H9 (cell line): Measurements from ENCODE around the gene INSR. TPM values are rescaled to one million over a fixed set of nuclear protein-coding genes. Genes with fewer than 3 reads are reported as not detected.
"Not testable (repeated sequence)": the region's sequence is repeated elsewhere in the genome, so short reads cannot be mapped to it uniquely, and the experiment has no call there.

Experiments used
- DNase-seq: peaks from one replicate; pipeline ENCODE4 v3.0.0-alpha.2; 2017
- H2AFZ ChIP-seq: one replicate; pipeline ENCODE4 v1.6.1; 2013; ENCODE audit warnings: mild to moderate bottlenecking, low read length, control low read depth, moderate library complexity
- H2AK5ac ChIP-seq: 2 replicates; pipeline ENCODE4 v1.6.1; 2013; ENCODE audit warnings: low read length, control low read depth, mixed read lengths; ENCODE audit not compliant: insufficient read length
- H2BK120ac ChIP-seq: one replicate; pipeline ENCODE4 v1.6.1; 2013; ENCODE audit warnings: low read depth, mild to moderate bottlenecking, low read length, control low read depth, inconsistent platforms; ENCODE audit not compliant: poor library complexity, severe bottlenecking
- H2BK12ac ChIP-seq: 2 replicates; pipeline ENCODE4 v1.6.1; 2013; ENCODE audit warnings: low read length, control low read depth, mixed read lengths, low read depth; ENCODE audit not compliant: insufficient read length
- H2BK15ac ChIP-seq: 2 replicates; pipeline ENCODE4 v1.6.1; 2013; ENCODE audit warnings: low read depth, low read length, control low read depth
- H2BK20ac ChIP-seq: one replicate; pipeline ENCODE4 v1.6.1; 2013; ENCODE audit warnings: low read depth, mild to moderate bottlenecking, low read length, control low read depth, inconsistent platforms; ENCODE audit not compliant: poor library complexity, severe bottlenecking
- H2BK5ac ChIP-seq: 2 replicates; pipeline ENCODE4 v1.6.1; 2013; ENCODE audit warnings: low read length, control low read depth, mixed read lengths; ENCODE audit not compliant: insufficient read length
- H3K14ac ChIP-seq: 2 replicates; pipeline ENCODE4 v1.6.1; 2013; ENCODE audit warnings: low read length, control low read depth; ENCODE audit not compliant: insufficient read depth
- H3K18ac ChIP-seq: 2 replicates; pipeline ENCODE4 v1.6.1; 2013; ENCODE audit warnings: low read depth, mild to moderate bottlenecking, mixed read lengths, low read length, control low read depth; ENCODE audit not compliant: insufficient read length
- H3K23ac ChIP-seq: 2 replicates; pipeline ENCODE4 v1.6.1; 2013; ENCODE audit warnings: low read length, control low read depth, mixed read lengths, low read depth; ENCODE audit not compliant: insufficient read length
- H3K23me2 ChIP-seq: 2 replicates; pipeline ENCODE4 v1.6.1; 2013; ENCODE audit warnings: low read depth, mild to moderate bottlenecking, mixed read lengths, low read length, control low read depth; ENCODE audit not compliant: insufficient read length, poor library complexity, severe bottlenecking
- H3K27ac ChIP-seq: 2 replicates; pipeline ENCODE4 v1.5.1; 2013; ENCODE audit warnings: low read length, control low read depth, mixed read lengths, low read depth; ENCODE audit not compliant: insufficient read length
- H3K27me3 ChIP-seq: 2 replicates; pipeline ENCODE4 v1.6.1; 2013; ENCODE audit warnings: low read length, control low read depth, inconsistent platforms; ENCODE audit not compliant: insufficient read depth
- H3K4ac ChIP-seq: 2 replicates; pipeline ENCODE4 v1.6.1; 2013; ENCODE audit warnings: low read depth, mild to moderate bottlenecking, control low read depth, inconsistent platforms, low read length, moderate library complexity
- H3K4me1 ChIP-seq: 2 replicates; pipeline ENCODE4 v1.6.1; 2013; ENCODE audit warnings: low read length, control low read depth, inconsistent platforms; ENCODE audit not compliant: insufficient read depth
- H3K4me2 ChIP-seq: 2 replicates; pipeline ENCODE4 v1.6.1; 2013; ENCODE audit warnings: low read length, control low read depth, mixed read lengths; ENCODE audit not compliant: insufficient read length, insufficient read depth
- H3K56ac ChIP-seq: 2 replicates; pipeline ENCODE4 v1.6.1; 2013; ENCODE audit warnings: low read depth, mild to moderate bottlenecking, mixed read lengths, low read length, control low read depth; ENCODE audit not compliant: insufficient read length
- H3K79me1 ChIP-seq: 2 replicates; pipeline ENCODE4 v1.6.1; 2013; ENCODE audit warnings: low read depth, mild to moderate bottlenecking, moderate library complexity, low read length, control low read depth, inconsistent platforms; ENCODE audit not compliant: insufficient read depth, poor library complexity, severe bottlenecking
- H3K79me2 ChIP-seq: 2 replicates; pipeline ENCODE4 v1.6.1; 2013; ENCODE audit warnings: low read length, control low read depth, inconsistent platforms; ENCODE audit not compliant: insufficient read depth
- H3K9ac ChIP-seq: 2 replicates; pipeline ENCODE4 v1.6.1; 2013; ENCODE audit warnings: low read length, control low read depth, mixed read lengths; ENCODE audit not compliant: insufficient read length; ENCODE audit errors: extremely low read depth
- H3K9me3 ChIP-seq: one replicate; pipeline ENCODE4 v1.6.1; 2013; ENCODE audit warnings: low read depth, low read length, inconsistent platforms; ENCODE audit not compliant: control insufficient read depth
- H3T11ph ChIP-seq: one replicate; pipeline ENCODE4 v1.6.1; 2013; ENCODE audit warnings: mild to moderate bottlenecking, low read length, control low read depth, inconsistent platforms
- H4K20me1 ChIP-seq: one replicate; pipeline ENCODE4 v1.6.1; 2013; ENCODE audit not compliant: control insufficient read depth, insufficient read length, insufficient read depth
- H4K5ac ChIP-seq: 2 replicates; pipeline ENCODE4 v1.6.1; 2013; ENCODE audit warnings: low read depth, mild to moderate bottlenecking, mixed read lengths, low read length, control low read depth; ENCODE audit not compliant: insufficient read length
- H4K8ac ChIP-seq: replicated peaks from 2 replicates; pipeline ENCODE4 v1.6.1; 2013; ENCODE audit warnings: low read length, control low read depth, mixed read lengths, low read depth; ENCODE audit not compliant: insufficient read length
- H4K91ac ChIP-seq: 2 replicates; pipeline ENCODE4 v1.6.1; 2013; ENCODE audit warnings: low read depth, mild to moderate bottlenecking, moderate library complexity, mixed read lengths, low read length, control low read depth; ENCODE audit not compliant: insufficient read length
- H3K27ac Mint-ChIP-seq, 3 experiments: 2 replicates in 2 of 3; 3 replicates in 1 of 3; pipeline ENCODE4 v1.8.0; 2020 to 2021; ENCODE audit warnings: mixed read lengths in 3 of 3, mild to moderate bottlenecking in 1 of 3, moderate library complexity in 1 of 3
- H3K27me3 Mint-ChIP-seq: 2 replicates; pipeline ENCODE4 v1.8.0; 2021; ENCODE audit warnings: low read depth, mild to moderate bottlenecking, moderate library complexity, mixed read lengths
- H3K36me3 Mint-ChIP-seq, 3 experiments: 2 replicates in 2 of 3; 3 replicates in 1 of 3; pipeline ENCODE4 v1.8.0; 2020 to 2021; ENCODE audit warnings: low read depth in 3 of 3, mixed read lengths in 3 of 3; ENCODE audit not compliant: insufficient read depth in 1 of 3
- H3K4me1 Mint-ChIP-seq, 2 experiments: 2 replicates each; pipeline ENCODE4 v1.8.0; 2020; ENCODE audit warnings: mixed read lengths in 2 of 2
- H3K4me3 Mint-ChIP-seq, 2 experiments: 2 replicates in 1 of 2; 3 replicates in 1 of 2; pipeline ENCODE4 v1.8.0; 2020 to 2021; ENCODE audit warnings: mild to moderate bottlenecking in 2 of 2, mixed read lengths in 2 of 2, moderate library complexity in 1 of 2
- H3K9me3 Mint-ChIP-seq, 2 experiments: 2 replicates in 1 of 2; 3 replicates in 1 of 2; pipeline ENCODE4 v1.8.0; 2020; ENCODE audit warnings: mild to moderate bottlenecking in 2 of 2, mixed read lengths in 2 of 2, moderate library complexity in 1 of 2
- WGBS: extraction: QIAGEN DNeasy Blood & Tissue Kit; methylation state at CpG from one replicate; pipeline ENCODE4 v1.1.7; 2013; ENCODE audit warnings: missing lambda C conversion rate, low lambda C conversion rate, mixed read lengths; ENCODE audit not compliant: insufficient read length; ENCODE audit errors: extremely low coverage; 5-methylcytosine and 5-hydroxymethylcytosine counted together
- total RNA-seq: library from RNA; stranded (reverse); gene quantifications from 2 replicates; pipeline ENCODE4 v1.2.1, GENCODE V29; 2021
- TF ChIP-seq, protein P1 (sequence below): fragments of 200-600 bp; sonication (generic); conservative IDR thresholded peaks from 3 replicates; pipeline ENCODE4 v1.8.0; 2021; ENCODE audit warnings: antibody characterized with exemption, mild to moderate bottlenecking

Gene INSR
- total RNA-seq, 1 experiment from 2014 or later, result 39.8 TPM

DNA sequence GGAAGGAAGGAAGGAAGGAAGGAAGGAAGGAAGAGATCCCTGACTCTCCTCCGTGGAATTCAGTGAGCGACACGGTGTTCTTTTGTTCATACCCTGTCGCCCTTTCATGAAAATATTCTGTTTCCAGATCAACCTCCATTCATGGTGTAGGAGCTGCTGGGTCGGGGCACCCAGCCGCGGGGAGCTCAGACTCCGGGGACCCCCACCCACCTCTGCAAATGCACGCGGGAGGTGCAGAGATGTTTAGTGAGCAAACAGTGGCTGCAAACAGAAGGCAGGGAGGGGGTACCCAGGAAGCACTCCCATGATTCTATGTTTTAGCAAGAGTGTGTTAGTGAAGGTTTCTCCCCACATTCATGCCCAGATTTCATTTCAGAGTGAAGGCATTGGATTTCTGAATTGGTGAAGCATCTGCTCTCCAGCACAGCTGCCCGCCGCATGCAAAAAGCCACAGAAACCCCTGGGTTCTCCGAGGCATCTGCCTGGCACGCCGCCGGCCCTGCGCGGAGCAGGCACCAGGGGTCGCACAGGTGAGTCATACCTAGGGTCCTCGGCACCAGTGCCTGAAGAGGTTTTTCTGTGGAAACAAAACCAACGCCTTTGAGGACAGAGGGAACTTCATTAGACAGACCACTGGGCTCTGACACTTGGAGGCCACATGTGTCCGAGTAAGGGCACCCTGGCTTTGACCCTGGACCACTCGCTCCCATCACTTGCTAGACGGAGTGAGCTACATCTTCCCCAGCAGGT is 144.1 kb downstream of the INSR start:
- H3K4me1 Mint-ChIP-seq, result no peaks in the 10 kb centered on the region
- H3K9ac ChIP-seq, result no peak overlapping the region
- no peak overlapping the region for H3K14ac ChIP-seq
- H2BK20ac ChIP-seq, result no peak overlapping the region
- peaks cover 7 to 31% (median 20%) of the 10 kb centered on the region in 3 experiments; a peak in 6 of 7 replicates for H3K36me3 Mint-ChIP-seq
- H3K18ac ChIP-seq, result no peak overlapping the region
- DNase-seq, result peak; percentile 38
- H3K27ac ChIP-seq, result no peak overlapping the region
- no peak overlapping the region for H4K91ac ChIP-seq
- H4K8ac ChIP-seq, result no peak overlapping the region
- H2BK12ac ChIP-seq, result no peak overlapping the region
- TF ChIP-seq, protein P1, sequence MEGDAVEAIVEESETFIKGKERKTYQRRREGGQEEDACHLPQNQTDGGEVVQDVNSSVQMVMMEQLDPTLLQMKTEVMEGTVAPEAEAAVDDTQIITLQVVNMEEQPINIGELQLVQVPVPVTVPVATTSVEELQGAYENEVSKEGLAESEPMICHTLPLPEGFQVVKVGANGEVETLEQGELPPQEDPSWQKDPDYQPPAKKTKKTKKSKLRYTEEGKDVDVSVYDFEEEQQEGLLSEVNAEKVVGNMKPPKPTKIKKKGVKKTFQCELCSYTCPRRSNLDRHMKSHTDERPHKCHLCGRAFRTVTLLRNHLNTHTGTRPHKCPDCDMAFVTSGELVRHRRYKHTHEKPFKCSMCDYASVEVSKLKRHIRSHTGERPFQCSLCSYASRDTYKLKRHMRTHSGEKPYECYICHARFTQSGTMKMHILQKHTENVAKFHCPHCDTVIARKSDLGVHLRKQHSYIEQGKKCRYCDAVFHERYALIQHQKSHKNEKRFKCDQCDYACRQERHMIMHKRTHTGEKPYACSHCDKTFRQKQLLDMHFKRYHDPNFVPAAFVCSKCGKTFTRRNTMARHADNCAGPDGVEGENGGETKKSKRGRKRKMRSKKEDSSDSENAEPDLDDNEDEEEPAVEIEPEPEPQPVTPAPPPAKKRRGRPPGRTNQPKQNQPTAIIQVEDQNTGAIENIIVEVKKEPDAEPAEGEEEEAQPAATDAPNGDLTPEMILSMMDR, result peak; percentile 15; the same call in 1 of the 3 replicates
- H4K5ac ChIP-seq, result no peak overlapping the region
- H3K79me2 ChIP-seq, result no peaks in the 10 kb centered on the region
- WGBS, result no CpG with 5 or more reads among the region's 24 CpGs
- no peak overlapping the region for H3K4me2 ChIP-seq
- H3K23ac ChIP-seq, result no peak overlapping the region
- H3K27ac Mint-ChIP-seq, result peak overlapping the region in 2 of 3 experiments; percentile 74 to 82; a peak in 4 of 7 replicates
- no peak overlapping the region for H3K56ac ChIP-seq
- no peak overlapping the region for H2AFZ ChIP-seq
- no peak overlapping the region for H3K4me3 Mint-ChIP-seq
- H3K27me3 ChIP-seq, result no peaks in the 10 kb centered on the region
- no peaks in the 10 kb centered on the region for H3K79me1 ChIP-seq
- H3T11ph ChIP-seq, result no peak overlapping the region
- peaks cover 3% of the 10 kb centered on the region for H4K20me1 ChIP-seq
- no peak overlapping the region for H2BK15ac ChIP-seq
- H3K4me1 ChIP-seq, result no peaks in the 10 kb centered on the region
- no peak overlapping the region for H2BK120ac ChIP-seq
- no peaks in the 10 kb centered on the region for H3K27me3 Mint-ChIP-seq
- peaks cover 2 to 7% of the 10 kb centered on the region in 2 experiments; a peak in 3 of 5 replicates for H3K9me3 Mint-ChIP-seq
- H2AK5ac ChIP-seq, result no peak overlapping the region
- H3K9me3 ChIP-seq, result no peaks in the 10 kb centered on the region
- H2BK5ac ChIP-seq, result no peak overlapping the region
- no peaks in the 10 kb centered on the region for H3K23me2 ChIP-seq
- H3K4ac ChIP-seq, result no peak overlapping the region

DNA sequence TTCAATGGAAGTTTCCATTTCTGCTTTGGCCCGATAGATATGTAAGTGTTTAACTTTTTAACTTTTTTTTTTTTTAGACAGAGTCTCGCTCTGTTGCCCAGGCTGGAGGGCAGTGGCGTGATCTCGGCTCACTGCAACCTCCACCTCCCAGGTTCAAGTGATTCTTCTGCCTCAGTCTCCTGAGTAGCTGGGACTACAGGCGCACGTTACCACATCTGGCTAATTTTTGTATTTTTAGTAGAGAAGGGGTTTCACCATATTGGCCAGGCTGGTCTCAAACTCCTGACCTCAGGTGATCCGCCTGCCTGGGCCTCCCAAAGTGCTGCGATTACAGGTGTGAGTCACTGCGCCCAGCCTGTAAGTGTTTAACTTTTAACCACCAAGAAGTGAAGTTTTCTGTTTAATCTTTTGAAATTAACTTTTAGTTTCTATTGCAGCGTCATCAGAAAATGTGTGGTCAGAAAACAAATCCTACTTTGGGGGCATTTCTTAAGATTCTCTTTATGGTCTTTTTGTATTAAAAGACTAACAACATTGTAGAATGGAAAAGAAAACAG is 147.0 kb downstream of the INSR start:
- not testable (repeated sequence) for H4K20me1 ChIP-seq, H3T11ph ChIP-seq, H4K5ac ChIP-seq, H3K14ac ChIP-seq, H4K91ac ChIP-seq, H2BK15ac ChIP-seq, H3K27ac ChIP-seq, H3K4me1 ChIP-seq, H3K56ac ChIP-seq, H3K27ac Mint-ChIP-seq, DNase-seq, H3K23ac ChIP-seq, H2BK120ac ChIP-seq, H3K27me3 ChIP-seq, H2AFZ ChIP-seq, H4K8ac ChIP-seq, H2BK20ac ChIP-seq, H2AK5ac ChIP-seq, H3K27me3 Mint-ChIP-seq, H3K9me3 Mint-ChIP-seq, H2BK12ac ChIP-seq, H3K4ac ChIP-seq, H3K4me1 Mint-ChIP-seq, H3K18ac ChIP-seq, H3K23me2 ChIP-seq, H3K4me3 Mint-ChIP-seq, H3K9ac ChIP-seq, H2BK5ac ChIP-seq, H3K79me2 ChIP-seq, H3K9me3 ChIP-seq, H3K4me2 ChIP-seq, H3K79me1 ChIP-seq
- WGBS, result no CpG with 5 or more reads among the region's 10 CpGs
- H3K36me3 Mint-ChIP-seq, result peaks cover 2 to 31% (median 23%) of the 10 kb centered on the region in 3 experiments; a peak in 6 of 7 replicates
